GM18951 (cell line): ENCODE data around the gene SCN4A.
"Not testable (repeated sequence)": the region's sequence is repeated elsewhere in the genome, so short reads cannot be mapped to it uniquely, and the experiment has no call there.

Source experiments
- POLR2A ChIP-seq: IDR thresholded peaks from 4 replicates; pipeline ENCODE4 v1.6.1; 2011; ENCODE audit warnings: mild to moderate bottlenecking; ENCODE audit not compliant: insufficient read length, insufficient read depth; ENCODE audit errors: extremely low read depth
- in situ Hi-C: fragments of 300-500 bp; cut with MboI; formaldehyde crosslinking; loops from one replicate; pipeline ENCODE4 v1.12.0; 2022; ENCODE audit warnings: low sequenced_read_pairs, mixed read lengths, inconsistent platforms; ENCODE audit not compliant: unreplicated experiment

SCN4A gene

DNA sequence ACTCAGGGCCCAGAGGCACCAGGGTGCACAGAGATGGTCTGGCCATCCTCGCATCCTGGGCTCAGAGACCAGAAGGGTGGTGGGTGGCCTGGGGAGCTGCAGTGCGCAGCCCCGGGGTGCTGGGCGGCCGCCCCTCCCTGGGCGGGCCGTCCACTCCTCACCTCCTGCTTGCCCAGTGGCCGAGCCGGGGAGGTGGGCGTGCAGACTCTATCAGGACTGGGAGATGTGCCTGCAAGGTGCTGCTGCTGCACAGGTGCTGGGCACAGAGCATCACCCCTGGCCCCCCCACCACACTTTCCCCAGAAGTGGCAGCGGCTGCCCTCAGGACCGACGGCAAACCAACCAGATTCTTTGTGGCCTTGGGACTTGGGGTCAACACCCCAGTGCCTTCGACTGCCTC is at the start of gene SCN4A:
Gene SCN4A, minus strand, starts transcription at position 123 of the 400 bp plus-strand sequence. Its CDS starts 77 bp downstream, at position 46.
- in situ Hi-C loops = no loop called here
- no peak for TF ChIP-seq POLR2A

DNA sequence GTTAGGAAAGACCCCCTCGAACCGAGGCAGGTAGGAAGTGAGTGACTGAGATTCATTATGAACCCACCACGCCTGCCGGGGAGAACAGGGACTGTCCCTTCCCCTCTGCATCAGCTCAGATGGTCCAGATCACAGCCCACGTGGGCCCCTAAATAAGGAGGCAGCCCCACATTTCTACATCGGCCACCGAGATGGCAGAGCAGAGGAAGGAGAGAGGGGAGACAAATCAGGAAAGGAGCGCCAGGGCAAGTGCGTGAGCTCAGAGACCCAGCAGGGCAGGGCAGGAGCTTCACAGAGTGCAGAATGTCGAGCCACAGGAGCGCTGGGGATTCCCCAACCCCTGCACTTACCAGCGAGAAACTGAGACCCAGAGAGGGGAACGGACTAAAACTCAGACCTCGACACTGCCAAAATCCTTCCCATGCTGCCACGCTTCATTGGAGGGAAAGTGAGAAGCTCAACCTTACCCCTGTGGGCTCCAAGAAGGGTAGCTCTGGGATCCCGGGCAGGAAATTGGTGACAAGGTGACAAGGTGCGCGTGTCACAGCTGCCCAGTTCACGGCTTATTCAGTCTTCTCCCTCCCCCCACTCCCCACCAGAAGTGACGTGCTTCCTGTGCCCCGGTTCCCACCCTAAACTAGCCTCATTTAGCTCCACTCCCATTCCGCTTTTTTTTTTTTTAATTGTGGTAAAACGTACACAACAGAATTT is 47.5 kb upstream of the SCN4A start, which contains the start of gene ICAM2:
Gene ICAM2, minus strand, starts transcription at position 578 of the 711 bp plus-strand sequence. CDS start 13,942 bp downstream, outside the sequence.
- in situ Hi-C loops = loop anchor here (10.0 kb wide), 1 partner anchor 105 kb away; the partner anchor contains the start of genes CSHL1 and GH1

DNA sequence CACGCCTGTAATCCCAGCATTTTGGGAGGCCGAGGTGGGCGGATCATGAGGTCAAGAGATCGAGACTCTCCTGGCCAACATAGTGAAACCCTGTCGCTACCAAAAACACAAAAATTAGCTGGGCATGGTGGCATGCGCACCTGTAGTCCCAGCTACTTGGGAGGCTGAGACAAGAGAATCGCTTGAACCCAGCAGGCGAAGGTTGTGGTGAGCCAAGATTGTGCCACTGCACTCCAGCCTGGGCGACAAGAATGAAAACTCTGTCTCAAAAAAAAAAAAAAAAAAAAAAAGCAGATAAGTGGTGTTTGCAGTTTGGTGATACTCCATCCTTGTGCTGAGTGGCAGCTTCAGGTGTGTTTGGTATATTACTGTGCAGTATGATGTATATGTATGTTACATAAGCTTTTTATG is 46.8 kb upstream of the SCN4A start:
- in situ Hi-C loops = not testable (repeated sequence)

More for the DNA sequence above, 47.5 kb upstream of the SCN4A start, which contains the start of gene ICAM2:
- TF ChIP-seq POLR2A = peak; percentile 79

DNA sequence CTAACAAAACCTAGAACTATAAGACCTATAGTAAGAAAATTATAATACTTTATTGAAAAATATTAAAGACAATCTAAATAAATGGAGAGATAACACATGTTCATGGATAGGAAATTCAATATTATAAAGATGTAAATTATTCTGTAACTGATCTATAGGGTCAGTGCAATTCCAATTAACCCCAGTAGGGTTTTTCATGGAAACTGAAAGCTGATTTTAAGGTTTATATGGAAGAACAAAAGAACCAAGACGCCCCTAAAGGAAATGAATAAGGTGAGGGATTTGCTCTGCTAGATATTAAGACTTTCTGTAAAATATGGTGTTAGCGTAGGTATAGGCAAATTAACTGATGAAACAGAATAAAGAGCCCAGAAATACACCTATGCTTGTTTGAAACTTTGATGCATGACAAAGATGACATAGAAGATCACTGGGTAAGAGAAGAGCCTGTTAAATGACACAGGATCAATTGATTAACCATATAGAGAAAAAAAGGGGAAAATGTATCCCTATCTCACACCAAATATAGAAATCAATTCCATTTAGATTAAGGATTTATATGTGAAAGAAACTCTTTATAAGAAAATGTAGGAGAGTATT is 44.8 kb upstream of the SCN4A start:
- TF ChIP-seq POLR2A = no peak
- in situ Hi-C loops = no loop called here

DNA sequence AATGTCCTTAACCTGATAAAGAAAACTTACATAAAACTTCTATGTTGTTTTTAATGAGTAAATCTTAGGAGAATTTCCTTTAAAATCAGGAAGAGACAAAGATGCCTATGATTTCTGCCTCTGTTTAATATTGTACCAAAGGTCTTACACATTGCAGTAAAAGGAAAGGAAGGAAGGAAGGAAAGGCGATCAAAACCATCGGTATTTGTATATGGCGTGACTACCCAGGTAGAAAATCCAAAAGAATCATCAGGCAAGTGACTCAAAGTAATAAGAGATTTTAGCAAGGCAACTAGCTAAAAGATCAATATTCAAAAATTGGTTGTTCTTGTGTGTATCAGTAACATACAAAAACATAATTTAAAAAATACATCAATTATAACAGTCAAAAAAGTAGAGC is 44.3 kb upstream of the SCN4A start:
- in situ Hi-C loops = no loop called here

DNA sequence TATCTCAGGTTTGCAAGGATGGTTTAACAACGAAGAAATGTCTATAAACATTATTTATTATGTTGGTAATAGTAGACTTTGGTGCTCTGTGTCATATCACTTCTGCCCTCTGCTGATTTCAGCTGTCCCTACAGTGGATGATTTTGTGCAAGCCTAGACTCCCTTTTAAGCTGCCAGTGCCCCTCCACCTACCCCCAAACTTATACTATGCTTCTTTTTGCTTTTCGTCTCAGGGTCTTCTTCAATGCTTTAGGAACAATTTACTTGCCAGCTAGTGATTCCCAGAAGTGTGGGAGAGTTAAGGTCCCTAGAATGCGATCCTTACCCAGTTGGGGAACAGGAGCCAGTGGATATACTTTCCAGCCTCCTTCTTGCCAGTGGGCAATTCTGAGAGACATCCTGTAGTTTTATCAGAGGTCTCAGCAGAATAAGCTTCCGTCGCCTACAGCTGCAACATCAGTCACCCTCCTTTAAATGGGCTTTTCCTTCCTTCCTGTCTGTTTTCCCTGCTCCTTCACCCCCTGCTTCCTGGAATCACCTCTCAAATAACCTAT is 43.6 kb upstream of the SCN4A start:
- in situ Hi-C loops = no loop called here
- TF ChIP-seq POLR2A = no peak

More for the DNA sequence above, 44.3 kb upstream of the SCN4A start:
- TF ChIP-seq POLR2A = no peak

DNA sequence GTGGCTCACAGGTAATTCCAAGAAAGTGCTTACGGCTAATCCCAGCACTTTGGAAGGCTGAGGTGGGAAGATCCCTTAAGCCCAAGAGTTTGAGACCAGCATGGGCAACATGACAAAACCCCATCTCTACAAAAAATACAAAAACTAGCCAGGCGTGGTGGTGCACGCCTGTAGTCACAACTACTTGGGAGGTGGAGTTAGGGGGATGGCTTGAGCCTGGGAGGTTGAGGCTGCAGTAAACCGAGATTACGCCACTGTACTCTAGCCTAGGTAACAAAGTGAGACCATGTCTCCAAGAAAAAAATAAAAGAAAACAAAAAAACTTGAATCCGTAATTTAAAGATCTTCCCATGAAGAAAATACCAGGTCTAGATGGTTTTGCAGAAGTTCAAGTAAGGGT is 42.7 kb upstream of the SCN4A start:
- in situ Hi-C loops = no loop called here
- no peak for TF ChIP-seq POLR2A

DNA sequence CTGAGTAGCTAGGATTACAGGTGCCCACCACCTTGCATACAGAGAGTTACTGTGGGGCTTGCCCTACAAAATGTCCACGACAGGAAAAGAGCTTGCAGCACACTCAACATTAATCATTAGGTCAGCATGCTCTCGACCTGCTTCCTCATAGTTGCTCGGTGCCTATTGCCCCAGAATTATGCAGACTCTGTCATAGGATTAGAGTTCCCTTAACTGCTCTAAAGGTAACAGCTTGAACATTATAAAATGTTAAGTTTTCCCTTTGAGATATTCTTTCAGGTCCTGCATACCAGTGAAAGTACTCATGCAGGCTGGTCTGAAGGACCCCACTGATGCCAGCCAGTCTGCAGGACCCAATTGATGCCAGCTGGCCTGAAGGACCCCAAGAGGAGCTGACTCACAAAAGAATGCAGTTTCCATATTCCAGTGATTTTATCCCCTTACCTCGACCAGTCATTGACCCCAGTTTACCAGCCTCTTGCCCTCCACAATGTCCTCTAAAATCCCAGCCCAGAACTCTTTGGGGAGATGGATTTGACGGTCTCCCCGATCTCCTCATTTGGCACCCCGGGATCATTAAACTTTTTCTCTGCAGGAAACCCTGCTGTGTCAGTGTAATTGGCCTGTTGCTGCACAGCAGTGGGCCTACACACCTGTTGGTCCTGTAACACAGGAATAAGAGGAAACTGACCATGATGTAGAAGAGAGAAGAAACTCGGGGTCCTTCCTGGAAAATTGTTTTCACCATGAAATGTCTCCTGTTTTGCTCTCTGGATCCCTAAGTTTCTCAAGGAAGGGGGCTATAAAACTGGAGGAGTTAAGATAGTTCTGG is 37.1 kb upstream of the SCN4A start:
- in situ Hi-C loops = no loop called here

DNA sequence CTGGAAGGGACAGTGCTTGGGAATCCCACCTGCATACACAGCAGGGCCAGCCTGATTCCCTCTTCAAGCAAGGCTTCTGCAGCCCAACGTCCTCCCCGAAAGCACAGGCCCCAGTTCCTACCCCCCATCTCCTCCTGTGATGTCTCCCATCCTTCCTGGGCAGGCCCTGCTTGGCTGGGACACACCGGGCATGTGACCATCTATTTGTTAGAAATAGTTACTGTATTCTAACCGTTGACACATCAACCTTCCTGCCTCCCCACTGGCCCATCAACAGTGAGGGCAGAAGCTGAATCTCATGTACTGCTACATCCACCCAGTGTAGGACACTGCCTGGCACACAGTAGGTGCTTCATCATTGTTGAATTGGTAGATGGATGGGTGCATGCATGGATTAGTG is 36.1 kb upstream of the SCN4A start:
- TF ChIP-seq POLR2A = no peak
- in situ Hi-C loops = no loop called here

More for the DNA sequence above, 37.1 kb upstream of the SCN4A start:
- TF ChIP-seq POLR2A = no peak

DNA sequence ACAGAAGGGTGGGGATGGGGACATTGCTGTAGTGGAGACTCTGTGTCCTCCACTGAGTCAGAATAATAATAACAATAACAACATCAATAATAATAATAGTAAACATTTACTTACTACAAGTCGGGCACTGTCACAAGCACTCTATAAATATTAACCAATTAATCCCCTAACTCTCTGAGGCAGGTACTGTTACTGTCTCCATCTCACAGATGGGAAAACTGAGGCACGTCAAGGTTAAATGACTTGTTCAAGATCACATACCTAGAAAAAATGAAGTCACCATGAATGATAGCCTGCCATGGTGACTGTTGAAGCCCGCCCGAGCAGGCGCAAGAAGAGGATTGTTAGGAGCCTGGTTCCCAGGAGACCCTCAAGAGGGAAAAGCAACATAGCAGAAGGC is 35.6 kb upstream of the SCN4A start:
- in situ Hi-C loops = no loop called here
- no peak for TF ChIP-seq POLR2A

DNA sequence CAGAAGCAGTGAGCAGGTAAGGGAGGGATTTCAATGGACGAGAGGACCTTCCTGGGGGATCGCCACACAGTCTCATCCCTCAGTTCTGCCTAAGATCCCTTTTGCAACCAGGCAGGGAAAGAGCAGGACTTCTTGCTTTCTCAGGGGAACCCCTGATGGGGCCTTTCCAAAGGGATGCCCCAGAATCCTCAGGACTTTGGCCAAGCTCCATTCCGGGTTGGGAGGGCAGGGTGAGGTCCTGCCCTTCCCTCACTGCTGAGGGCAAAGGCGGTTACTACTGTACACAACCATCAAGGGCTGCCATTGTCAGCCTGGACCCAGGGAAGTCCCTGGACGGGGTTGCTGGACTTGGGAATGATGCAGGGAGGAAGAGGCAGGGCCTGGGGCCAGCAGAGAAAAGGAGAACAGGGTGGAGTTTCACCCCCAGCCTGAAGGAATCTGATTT is 35.1 kb upstream of the SCN4A start:
- in situ Hi-C loops = no loop called here
- no peak for TF ChIP-seq POLR2A

DNA sequence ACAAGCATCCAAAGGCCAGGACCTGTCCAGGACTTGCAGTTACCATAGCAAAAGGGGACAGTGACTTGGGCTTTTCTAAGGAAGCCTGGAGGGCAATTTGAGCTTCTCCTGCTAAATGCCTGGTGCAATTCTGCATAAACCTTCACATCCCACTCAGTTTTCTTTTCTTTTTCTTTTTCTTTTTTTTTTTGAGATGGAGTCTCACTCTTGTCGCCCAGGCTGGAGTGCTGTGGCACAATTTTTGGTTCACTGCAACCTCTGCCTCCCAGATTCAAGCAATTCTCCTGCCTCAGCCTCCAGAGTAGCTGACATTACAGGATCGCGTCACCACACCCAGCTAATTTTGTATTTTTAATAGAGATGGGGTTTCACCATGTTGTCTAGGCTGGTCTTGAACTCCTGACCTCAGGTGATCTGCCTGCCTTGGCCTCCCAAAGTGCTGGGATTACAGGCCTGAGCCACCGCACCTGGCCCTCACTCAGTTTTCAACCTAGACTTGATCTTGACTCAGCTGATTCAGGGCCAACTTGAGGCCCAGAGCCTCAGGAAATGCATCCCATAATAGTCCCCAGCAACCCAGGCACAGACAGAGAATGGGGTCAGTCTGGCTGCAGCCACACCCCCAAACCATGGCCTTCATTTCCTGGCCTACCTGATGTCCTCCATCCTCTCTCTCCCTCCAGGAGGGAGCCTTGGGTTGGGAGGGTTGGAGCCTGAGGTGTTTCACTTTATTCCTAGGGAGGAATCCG is 34.5 kb upstream of the SCN4A start:
- in situ Hi-C loops = not testable (repeated sequence)
